ENCODE measurements around the gene RTP5.
"Not testable (repeated sequence)": the region's sequence is repeated elsewhere in the genome, so short reads cannot be mapped to it uniquely, and the experiment has no call there.

RTP5 gene

GRCh38 chr2:241895712-241896641, 26.4 kb downstream of the RTP5 start:
- H3K4me3 ChIP-seq (ENCODE audit: low read length), result no peak overlapping the region
- DNase-seq (ENCODE audit: low read depth, low spot score), result no peak

GRCh38 chr2:241896746-241897201, 27.2 kb downstream of the RTP5 start:
- no peak overlapping the region for H3K4me3 ChIP-seq (ENCODE audit: low read length)
- no peak for DNase-seq (ENCODE audit: low read depth, low spot score)

GRCh38 chr2:241897231-241897916, 27.8 kb downstream of the RTP5 start:
- no peak overlapping the region for H3K4me3 ChIP-seq (ENCODE audit: low read length)
- no peak for DNase-seq (ENCODE audit: low read depth, low spot score)

- no peak for DNase-seq (ENCODE audit: low read depth, low spot score)
- no peak overlapping the region for H3K4me3 ChIP-seq (ENCODE audit: low read length)
Measured at GRCh38 chr2:241898463-241899270, 29.1 kb downstream of the RTP5 start.

GRCh38 chr2:241900251-241901017, 30.9 kb downstream of the RTP5 start:
- no peak for DNase-seq (ENCODE audit: low read depth, low spot score)
- no peak overlapping the region for H3K4me3 ChIP-seq (ENCODE audit: low read length)

- no peak for DNase-seq (ENCODE audit: low read depth, low spot score)
- H3K4me3 ChIP-seq (ENCODE audit: low read length), result no peak overlapping the region
Measured at GRCh38 chr2:241901018-241901380, 31.5 kb downstream of the RTP5 start.

- no peak overlapping the region for H3K4me3 ChIP-seq (ENCODE audit: low read length)
- DNase-seq (ENCODE audit: low read depth, low spot score), result no peak
Measured at GRCh38 chr2:241901500-241902351, 32.2 kb downstream of the RTP5 start.

- DNase-seq (ENCODE audit: low read depth, low spot score), result no peak
- H3K4me3 ChIP-seq (ENCODE audit: low read length), result no peak overlapping the region
Measured at GRCh38 chr2:241902357-241902991, 32.9 kb downstream of the RTP5 start.

- no peak for DNase-seq (ENCODE audit: low read depth, low spot score)
- H3K4me3 ChIP-seq (ENCODE audit: low read length), result no peak overlapping the region
Measured at GRCh38 chr2:241903121-241904010, 33.8 kb downstream of the RTP5 start.

- no peak for DNase-seq (ENCODE audit: low read depth, low spot score)
- no peak overlapping the region for H3K4me3 ChIP-seq (ENCODE audit: low read length)
Measured at GRCh38 chr2:241904011-241904718, 34.6 kb downstream of the RTP5 start.

- H3K4me3 ChIP-seq (ENCODE audit: low read length), result no peak overlapping the region
- DNase-seq (ENCODE audit: low read depth, low spot score), result no peak
Measured at GRCh38 chr2:241904791-241905710, 35.5 kb downstream of the RTP5 start.

GRCh38 chr2:241905716-241906377, 36.3 kb downstream of the RTP5 start:
- H3K4me3 ChIP-seq (ENCODE audit: low read length), result no peak overlapping the region
- DNase-seq (ENCODE audit: low read depth, low spot score), result no peak

- H3K4me3 ChIP-seq (ENCODE audit: low read length); DNase-seq (ENCODE audit: low read depth, low spot score): not testable (repeated sequence)
Measured at GRCh38 chr2:241906378-241906770, 36.8 kb downstream of the RTP5 start.

GRCh38 chr2:241906826-241907570, 37.5 kb downstream of the RTP5 start:
- no peak overlapping the region for H3K4me3 ChIP-seq (ENCODE audit: low read length)
- DNase-seq (ENCODE audit: low read depth, low spot score), result no peak

Data from Jurkat, Clone E6-1 (cell line).